Right renal pelvis (tissue), 4 donors: Measurements from ENCODE around the gene DLK2. TPM values are rescaled to one million over a fixed set of nuclear protein-coding genes. Genes with fewer than 3 reads are reported as not detected.
"Not testable (repeated sequence)": the region's sequence is repeated elsewhere in the genome, so short reads cannot be mapped to it uniquely, and the experiment has no call there.

Experiments
- DNase-seq, 4 donors: peaks; one replicate each; pipeline ENCODE4 v3.0.0-alpha.2; 2013; ENCODE audit warnings: low read depth in 4 of 4, low spot score in 3 of 4, missing footprints in 1 of 4
- polyA plus RNA-seq, 4 donors: library from polyadenylated mRNA; unstranded; fragments of 120-200 nt; gene quantifications; one replicate each; pipeline ENCODE4 v1.2.1, GENCODE V29; 2013; ENCODE audit not compliant: insufficient read length in 4 of 4

DLK2 gene
- polyA plus RNA-seq: 1 to 10 TPM in 2 of 4 donors, under 1 TPM in 2; 0.87 to 1.4 (median 1.1) TPM

GRCh38 chr6:43455531-43456428, at the start of gene DLK2:
Gene DLK2, minus strand, starts transcription at chr6:43455548. Its CDS starts 723 bp downstream, at chr6:43454825.
- DNase-seq: no peak

- DNase-seq: no peak
These were observed 48.1 kb upstream of the DLK2 start for GRCh38 chr6:43503443-43503842.

GRCh38 chr6:43502666-43503065, 47.3 kb upstream of the DLK2 start:
- no peak for DNase-seq

DNA sequence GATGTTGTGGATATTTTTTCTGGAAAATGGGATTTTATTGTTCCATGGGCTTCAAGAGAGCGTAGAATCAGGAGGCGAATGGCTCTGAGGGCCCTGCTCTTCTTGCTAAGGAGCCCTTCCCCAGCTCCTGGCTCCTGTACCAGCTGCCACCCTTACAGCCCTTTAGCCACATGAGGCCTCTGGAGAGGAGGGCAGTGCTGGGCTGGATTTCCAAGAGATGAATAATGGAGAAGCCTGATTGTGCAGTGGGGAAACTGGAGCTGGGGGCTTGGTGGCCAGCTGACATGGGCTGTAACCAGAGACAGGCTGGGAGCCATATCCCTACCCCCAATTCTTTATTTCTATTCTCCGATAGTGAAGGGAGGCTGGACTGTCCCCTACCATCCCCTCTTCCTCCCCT, 45.6 kb upstream of the DLK2 start:
- DNase-seq: no peak

DNA sequence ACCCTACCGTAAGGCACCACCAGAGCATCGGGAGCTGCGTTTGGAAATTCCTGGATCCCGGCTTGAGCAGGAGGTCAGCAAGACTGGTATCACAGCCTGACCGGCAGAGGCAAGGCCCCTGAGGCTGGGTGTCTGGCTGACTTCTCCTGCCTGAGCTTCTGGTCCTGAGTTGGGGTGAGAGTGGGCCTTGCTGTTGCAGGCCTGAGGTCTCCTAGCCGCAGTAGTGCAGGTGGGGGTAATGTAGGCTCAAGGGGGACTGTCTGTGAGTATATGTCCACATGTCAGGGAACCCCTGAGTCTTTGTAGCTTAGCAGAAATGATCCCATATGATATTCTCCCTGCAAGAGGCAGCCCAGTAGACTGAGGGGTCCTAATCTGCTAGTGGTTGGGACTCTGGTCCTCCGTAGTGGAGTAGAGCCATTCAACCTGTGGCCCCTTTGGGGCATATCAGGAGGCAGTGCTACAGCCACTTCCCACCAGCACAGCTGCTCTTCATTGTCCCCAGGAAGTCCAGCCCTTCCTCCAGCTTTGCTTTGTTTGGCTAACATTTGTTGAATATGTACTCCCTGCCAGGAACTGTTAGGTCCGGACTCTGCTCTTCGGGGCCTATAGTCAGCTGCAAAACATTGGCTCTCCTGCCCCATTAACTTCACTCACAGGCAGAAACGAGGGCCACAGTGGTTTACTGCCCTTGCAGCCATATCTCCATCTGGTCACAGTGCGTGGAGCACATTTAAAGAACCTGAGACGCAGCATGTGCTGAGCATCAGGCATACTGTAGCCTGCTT, 43.9 kb upstream of the DLK2 start:
- DNase-seq: no peak

DNA sequence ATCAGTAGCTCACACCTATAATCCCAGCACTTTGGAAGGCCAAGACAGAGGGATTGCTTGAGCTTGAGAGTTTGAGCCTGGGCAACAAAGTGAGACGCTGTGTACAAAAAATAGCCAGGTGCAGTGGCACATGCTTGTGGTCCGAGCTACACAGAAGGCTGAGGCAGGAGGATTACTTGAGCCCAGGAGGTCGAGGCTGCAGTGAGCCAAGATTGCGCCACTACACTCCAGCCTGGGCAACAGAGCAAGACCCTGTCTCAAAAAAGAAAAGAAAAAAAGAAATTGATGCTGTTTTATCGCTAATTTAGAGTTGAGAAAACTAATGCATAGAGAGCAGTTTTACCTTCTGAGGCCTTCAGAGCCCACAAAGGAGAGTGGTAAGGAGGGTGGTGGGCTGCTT, 42.9 kb upstream of the DLK2 start:
- DNase-seq: not testable (repeated sequence)

GRCh38 chr6:43497689-43498088, 42.3 kb upstream of the DLK2 start:
- no peak for DNase-seq

- DNase-seq: no peak
These were observed 41.7 kb upstream of the DLK2 start for GRCh38 chr6:43497129-43497396.

GRCh38 chr6:43496370-43497128, 41.2 kb upstream of the DLK2 start:
- no peak for DNase-seq

- DNase-seq: no peak
These were observed 40.1 kb upstream of the DLK2 start for GRCh38 chr6:43495409-43495941.

- DNase-seq: no peak
These were observed 39.4 kb upstream of the DLK2 start for GRCh38 chr6:43494766-43495165.

DNA sequence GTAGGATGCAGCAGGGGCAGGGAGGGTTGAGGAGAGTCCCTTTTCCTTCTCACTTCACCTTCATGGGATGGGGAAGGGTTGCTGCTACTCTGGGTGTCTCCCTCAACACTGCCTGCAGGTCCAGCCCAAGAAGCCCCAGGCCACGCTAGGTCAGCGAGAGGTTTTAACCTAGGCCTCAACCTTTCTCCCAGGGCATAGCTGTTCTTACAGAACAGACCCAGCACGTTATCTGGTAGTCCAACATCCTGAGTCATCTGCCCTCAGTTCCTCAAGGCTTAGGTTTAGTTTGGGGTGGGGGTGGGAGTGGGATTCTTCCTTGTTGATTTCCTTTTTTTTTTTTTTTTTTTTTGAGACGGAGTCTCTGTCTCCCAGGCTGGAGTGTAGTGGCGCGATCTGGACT, 39.0 kb upstream of the DLK2 start:
- no peak for DNase-seq

DNA sequence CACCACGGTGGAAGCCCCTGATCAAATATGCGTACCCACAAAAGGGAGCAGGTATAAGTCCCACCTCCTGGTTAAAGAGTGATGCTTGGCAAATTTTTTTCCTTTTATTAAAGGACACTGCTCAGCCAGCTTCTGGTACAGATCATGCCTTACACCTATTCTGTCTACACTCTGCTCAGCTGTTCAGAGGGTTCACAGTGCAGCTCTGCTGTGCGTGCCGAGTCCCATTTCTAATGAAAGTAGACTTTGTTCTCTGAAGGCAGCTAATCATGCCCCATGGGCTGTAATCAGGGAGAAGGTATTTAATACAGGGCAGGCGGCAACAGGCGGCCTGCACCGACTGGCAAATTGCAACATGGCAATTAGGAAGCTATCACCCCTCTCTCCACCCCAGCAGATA, 38.5 kb upstream of the DLK2 start:
- DNase-seq: no peak

DNA sequence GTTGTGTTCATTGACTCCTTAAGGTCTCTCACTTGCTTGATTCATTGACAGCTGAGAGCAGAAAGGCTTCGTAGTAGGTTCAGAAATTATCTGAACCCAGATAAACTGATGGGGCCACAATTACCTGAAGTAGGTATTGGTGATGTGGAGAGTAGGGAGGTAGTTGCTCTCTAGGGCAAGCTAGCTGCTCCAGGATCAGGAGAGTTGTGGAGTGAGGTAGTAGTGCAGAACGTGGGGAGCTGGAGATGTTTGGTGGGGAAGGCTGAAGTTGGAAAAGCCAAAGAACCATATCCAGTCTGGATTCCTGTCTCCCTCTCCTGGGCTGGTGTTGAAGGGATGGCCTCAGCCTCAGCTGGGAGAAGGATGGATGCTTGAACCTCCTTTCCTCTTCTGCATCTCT, 37.9 kb upstream of the DLK2 start:
- DNase-seq: no peak

DNA sequence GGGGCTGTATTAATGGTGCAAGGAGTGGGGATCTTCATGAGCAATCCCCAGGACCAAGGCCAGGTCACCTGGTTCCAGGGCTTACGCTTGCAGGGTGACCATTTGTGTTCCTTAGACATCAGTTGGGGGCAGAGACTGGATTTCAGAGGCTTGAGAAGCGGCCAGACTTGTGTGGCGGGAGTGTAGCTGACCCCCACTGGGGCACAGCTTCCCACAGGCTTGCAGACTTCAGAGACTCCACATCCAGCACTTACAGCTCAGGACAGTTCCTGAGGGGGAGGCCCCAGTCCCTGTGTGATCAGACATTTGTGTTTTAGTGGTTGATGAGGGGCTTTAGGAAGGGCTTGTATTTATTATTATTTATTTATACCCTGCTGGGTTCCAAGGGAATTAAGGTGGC, 37.3 kb upstream of the DLK2 start:
- no peak for DNase-seq

DNA sequence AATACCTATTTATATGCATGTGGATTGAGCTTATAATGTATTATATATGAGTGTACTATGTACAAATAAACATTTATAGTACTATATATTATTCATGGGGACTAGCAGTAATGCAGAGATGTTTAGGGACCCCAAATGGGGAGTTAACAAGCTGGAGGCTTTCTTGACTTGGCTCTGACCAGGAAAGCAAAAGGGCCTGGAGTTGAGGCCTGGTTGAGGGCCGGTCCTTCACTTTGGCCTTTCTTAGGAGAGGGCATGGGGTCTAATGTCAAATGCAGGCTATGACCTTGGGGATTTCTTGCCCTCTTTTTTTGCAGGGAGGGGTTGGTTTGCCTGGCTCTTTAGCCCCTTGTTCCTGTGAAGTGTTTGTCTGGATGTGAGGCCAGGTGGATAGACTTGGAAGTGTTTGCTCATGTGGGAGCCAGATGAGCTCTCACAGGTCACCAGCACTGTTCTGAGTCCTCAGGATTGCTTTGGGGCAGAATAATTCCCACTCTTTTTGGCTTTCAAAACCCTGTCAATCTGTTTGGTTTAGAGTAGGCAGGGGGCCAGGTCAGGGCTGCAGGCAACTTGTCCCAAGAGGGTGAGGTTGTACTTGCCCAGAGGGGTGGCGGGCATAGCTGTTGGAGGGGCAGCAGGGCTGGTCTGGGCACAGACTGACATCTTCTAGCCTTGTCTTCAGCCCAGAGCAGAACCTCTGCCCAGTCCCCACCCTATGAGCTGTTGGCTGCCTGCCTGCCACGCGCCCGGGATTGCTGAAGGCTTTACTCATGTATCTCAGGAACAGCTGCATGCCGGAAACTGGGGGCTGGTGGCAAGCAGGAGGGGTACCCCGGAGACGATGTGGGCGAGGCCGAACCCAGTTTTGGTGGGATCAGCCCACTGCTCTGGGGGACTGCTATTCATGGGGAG, 36.7 kb upstream of the DLK2 start:
- no peak for DNase-seq

GRCh38 chr6:43490523-43490939, 35.2 kb upstream of the DLK2 start:
- no peak for DNase-seq

GRCh38 chr6:43489277-43490072, 34.1 kb upstream of the DLK2 start:
- no peak for DNase-seq

- no peak for DNase-seq
These were observed 33.4 kb upstream of the DLK2 start for GRCh38 chr6:43488667-43489276.
